OCI-LY3 (cell line): ENCODE data around the gene TBL1XR1.
A peak's percentile ranks its signal among the peaks of the same experiment; 100 is the strongest.

ENCODE experiments used
- H2AFZ ChIP-seq: fragments of 200-600, 300-600 bp; shearing (Covaris generic); 2 replicates; pipeline ENCODE4 v1.6.0; 2014; ENCODE audit warnings: antibody characterized with exemption, low read depth, low read length
- H3K27ac ChIP-seq: fragments of 200-600, 300-600 bp; sonication (generic); 2 replicates; pipeline ENCODE4 v1.5.1; 2014; ENCODE audit warnings: mild to moderate bottlenecking, low read length, moderate library complexity, mixed read lengths
- H3K27me3 ChIP-seq: fragments of 200-600, 300-600 bp; sonication (generic); 2 replicates; pipeline ENCODE4 v1.6.1; 2014; ENCODE audit warnings: low read depth, low read length, mixed read lengths
- H3K36me3 ChIP-seq: fragments of 200-600, 300-600 bp; sonication (generic); replicated peaks from 2 replicates; pipeline ENCODE3; 2014; ENCODE audit warnings: low read depth, low read length, mixed read lengths
- H3K4me1 ChIP-seq: fragments of 300-600, 200-600 bp; sonication (generic); 2 replicates; pipeline ENCODE4 v1.6.1; 2014; ENCODE audit warnings: low read length, mixed read lengths
- H3K4me2 ChIP-seq: fragments of 200-600, 300-600 bp; sonication (generic); 2 replicates; pipeline ENCODE4 v1.6.1; 2014; ENCODE audit warnings: low read length, mixed read lengths
- H3K4me3 ChIP-seq: fragments of 300-600, 200-600 bp; sonication (generic); 2 replicates; pipeline ENCODE4 v1.5.1; 2014; ENCODE audit warnings: antibody characterized with exemption, mild to moderate bottlenecking, low read length, moderate library complexity
- H3K79me2 ChIP-seq: fragments of 300-600, 200-600 bp; shearing (Covaris generic); 2 replicates; pipeline ENCODE4 v1.6.1; 2014; ENCODE audit warnings: mild to moderate bottlenecking, low read length, mixed read lengths
- H3K9ac ChIP-seq: fragments of 300-600, 200-600 bp; shearing (Covaris generic); 2 replicates; pipeline ENCODE4 v1.6.0; 2014; ENCODE audit warnings: mild to moderate bottlenecking, low read length, moderate library complexity
- H3K9me3 ChIP-seq: fragments of 200-600, 300-600 bp; shearing (Covaris generic); 2 replicates; pipeline ENCODE4 v1.6.1; 2014; ENCODE audit warnings: low read length, mixed read lengths; ENCODE audit not compliant: insufficient read depth
- H4K20me1 ChIP-seq: fragments of 200-600, 300-600 bp; sonication (generic); 2 replicates; pipeline ENCODE4 v1.6.1; 2016; ENCODE audit warnings: low read length, mixed read lengths; ENCODE audit not compliant: insufficient read depth
- CTCF ChIP-seq: fragments of 200-600, 300-600 bp; sonication (generic); IDR thresholded peaks from 2 replicates; pipeline ENCODE4 v1.5.1; 2014; ENCODE audit warnings: antibody characterized with exemption, low read length, low read depth
- EZH2phosphoT487 ChIP-seq: fragments of 200-600 bp; shearing (Covaris generic); IDR thresholded peaks from 2 replicates; pipeline ENCODE4 v1.6.1; 2018; ENCODE audit warnings: antibody characterized with exemption, mixed run types, low read depth

Gene TBL1XR1

GRCh38 chr3:177053107-177053506 lies 144.2 kb downstream of the TBL1XR1 start:
- Histone ChIP-seq H3K79me2 (peaks cover 38% of the 10 kb centered on the region), H3K9ac (no peak overlapping the region), H3K36me3 (peaks cover 38% of the 10 kb centered on the region), H3K4me1 (peaks cover 30% of the 10 kb centered on the region), H3K27me3 (no peaks in the 10 kb centered on the region), H3K4me3 (no peak overlapping the region), H3K27ac (no peak overlapping the region), H3K9me3 (no peaks in the 10 kb centered on the region), H4K20me1 (peaks cover 13% of the 10 kb centered on the region; the same call in 1 of the 2 replicates), H2AFZ (no peak overlapping the region), H3K4me2 (no peak overlapping the region)
- TF ChIP-seq CTCF (no peak), EZH2phosphoT487 (no peak)

GRCh38 chr3:177051411-177051810 lies 145.9 kb downstream of the TBL1XR1 start:
- Histone ChIP-seq H3K27ac (no peak overlapping the region), H3K36me3 (peaks cover 55% of the 10 kb centered on the region), H3K4me3 (no peak overlapping the region), H3K79me2 (peaks cover 21% of the 10 kb centered on the region), H3K27me3 (no peaks in the 10 kb centered on the region), H3K4me2 (no peak overlapping the region), H4K20me1 (peaks cover 6% of the 10 kb centered on the region; the same call in 1 of the 2 replicates), H3K9ac (no peak overlapping the region), H3K9me3 (no peaks in the 10 kb centered on the region), H2AFZ (no peak overlapping the region), H3K4me1 (peaks cover 13% of the 10 kb centered on the region; the same call in 1 of the 2 replicates)
- TF ChIP-seq EZH2phosphoT487 = no peak

- peaks cover 14% of the 10 kb centered on the region for H3K79me2 ChIP-seq
- H3K9me3 ChIP-seq = no peaks in the 10 kb centered on the region
- H3K4me2 ChIP-seq = no peak overlapping the region
- no peak overlapping the region for H2AFZ ChIP-seq
- TF ChIP-seq CTCF (peak; percentile 53), EZH2phosphoT487 (no peak)
- H3K9ac ChIP-seq = no peak overlapping the region
- H3K4me3 ChIP-seq = no peak overlapping the region
- H3K27me3 ChIP-seq = no peaks in the 10 kb centered on the region
- H3K27ac ChIP-seq = no peak overlapping the region
- H3K36me3 ChIP-seq = peaks cover 62% of the 10 kb centered on the region
- peaks cover 6% of the 10 kb centered on the region; the same call in 1 of the 2 replicates for H3K4me1 ChIP-seq
- H4K20me1 ChIP-seq = no peaks in the 10 kb centered on the region
Measured at GRCh38 chr3:177050501-177051237, 146.6 kb downstream of the TBL1XR1 start.

GRCh38 chr3:177045767-177046166 lies 151.5 kb downstream of the TBL1XR1 start:
- Histone ChIP-seq H3K9me3 (no peaks in the 10 kb centered on the region), H3K4me1 (peaks cover 20% of the 10 kb centered on the region), H3K36me3 (peaks cover 85% of the 10 kb centered on the region), H3K27me3 (no peaks in the 10 kb centered on the region), H3K4me3 (no peak overlapping the region), H3K27ac (no peak overlapping the region), H3K4me2 (no peak overlapping the region), H3K79me2 (peaks cover 14% of the 10 kb centered on the region), H2AFZ (no peak overlapping the region), H4K20me1 (peaks cover 6% of the 10 kb centered on the region; the same call in 1 of the 2 replicates), H3K9ac (no peak overlapping the region)
- no peak for TF ChIP-seq EZH2phosphoT487
- TF ChIP-seq CTCF = no peak
